Loucy (cell line): Measurements from ENCODE around the gene ZNF496.

Source experiments
- EZH2phosphoT487 ChIP-seq: fragments of 200-600 bp; IDR thresholded peaks from 2 replicates; pipeline ENCODE4 v1.6.1; 2018; ENCODE audit warnings: antibody characterized with exemption, mild to moderate bottlenecking, moderate library complexity, borderline replicate concordance
- TF ChIP-seq, protein P1 (sequence below): fragments of 200-600 bp; sonication (generic); conservative IDR thresholded peaks from 2 replicates; pipeline ENCODE4 v1.5.1; 2014; ENCODE audit warnings: mild to moderate bottlenecking, antibody characterized with exemption, low read length

DNA sequence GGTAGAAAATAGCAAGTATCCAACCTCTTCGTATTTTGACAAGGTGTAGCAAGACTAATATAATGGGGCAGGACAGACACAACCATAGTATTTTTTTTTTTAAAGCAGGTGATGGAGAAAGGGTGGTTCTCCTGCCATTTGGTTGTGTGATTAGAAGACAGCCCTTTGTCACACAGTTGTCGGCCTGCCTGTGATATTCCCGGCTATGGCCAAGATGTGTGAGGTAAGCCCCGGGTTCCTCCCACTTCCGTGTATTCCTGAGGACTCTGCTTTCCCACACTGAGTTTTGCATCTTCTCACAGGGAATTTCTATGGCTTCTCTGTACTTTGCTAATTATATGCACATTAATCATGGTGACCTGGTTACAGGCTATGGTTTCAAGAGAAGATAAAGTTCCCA, 35.9 kb downstream of the ZNF496 start:
- TF ChIP-seq, protein P1, sequence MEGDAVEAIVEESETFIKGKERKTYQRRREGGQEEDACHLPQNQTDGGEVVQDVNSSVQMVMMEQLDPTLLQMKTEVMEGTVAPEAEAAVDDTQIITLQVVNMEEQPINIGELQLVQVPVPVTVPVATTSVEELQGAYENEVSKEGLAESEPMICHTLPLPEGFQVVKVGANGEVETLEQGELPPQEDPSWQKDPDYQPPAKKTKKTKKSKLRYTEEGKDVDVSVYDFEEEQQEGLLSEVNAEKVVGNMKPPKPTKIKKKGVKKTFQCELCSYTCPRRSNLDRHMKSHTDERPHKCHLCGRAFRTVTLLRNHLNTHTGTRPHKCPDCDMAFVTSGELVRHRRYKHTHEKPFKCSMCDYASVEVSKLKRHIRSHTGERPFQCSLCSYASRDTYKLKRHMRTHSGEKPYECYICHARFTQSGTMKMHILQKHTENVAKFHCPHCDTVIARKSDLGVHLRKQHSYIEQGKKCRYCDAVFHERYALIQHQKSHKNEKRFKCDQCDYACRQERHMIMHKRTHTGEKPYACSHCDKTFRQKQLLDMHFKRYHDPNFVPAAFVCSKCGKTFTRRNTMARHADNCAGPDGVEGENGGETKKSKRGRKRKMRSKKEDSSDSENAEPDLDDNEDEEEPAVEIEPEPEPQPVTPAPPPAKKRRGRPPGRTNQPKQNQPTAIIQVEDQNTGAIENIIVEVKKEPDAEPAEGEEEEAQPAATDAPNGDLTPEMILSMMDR, result no peak
- no peak for TF ChIP-seq EZH2phosphoT487
